ENCODE measurements around the gene GREM1. TPM values are rescaled to one million over a fixed set of nuclear protein-coding genes. Genes with fewer than 3 reads are reported as not detected.

GREM1 gene
- total and polyA plus RNA-seq, 2 of the 4 experiments (the other 2 are of a cell fraction): 848 to 852 TPM

DNA sequence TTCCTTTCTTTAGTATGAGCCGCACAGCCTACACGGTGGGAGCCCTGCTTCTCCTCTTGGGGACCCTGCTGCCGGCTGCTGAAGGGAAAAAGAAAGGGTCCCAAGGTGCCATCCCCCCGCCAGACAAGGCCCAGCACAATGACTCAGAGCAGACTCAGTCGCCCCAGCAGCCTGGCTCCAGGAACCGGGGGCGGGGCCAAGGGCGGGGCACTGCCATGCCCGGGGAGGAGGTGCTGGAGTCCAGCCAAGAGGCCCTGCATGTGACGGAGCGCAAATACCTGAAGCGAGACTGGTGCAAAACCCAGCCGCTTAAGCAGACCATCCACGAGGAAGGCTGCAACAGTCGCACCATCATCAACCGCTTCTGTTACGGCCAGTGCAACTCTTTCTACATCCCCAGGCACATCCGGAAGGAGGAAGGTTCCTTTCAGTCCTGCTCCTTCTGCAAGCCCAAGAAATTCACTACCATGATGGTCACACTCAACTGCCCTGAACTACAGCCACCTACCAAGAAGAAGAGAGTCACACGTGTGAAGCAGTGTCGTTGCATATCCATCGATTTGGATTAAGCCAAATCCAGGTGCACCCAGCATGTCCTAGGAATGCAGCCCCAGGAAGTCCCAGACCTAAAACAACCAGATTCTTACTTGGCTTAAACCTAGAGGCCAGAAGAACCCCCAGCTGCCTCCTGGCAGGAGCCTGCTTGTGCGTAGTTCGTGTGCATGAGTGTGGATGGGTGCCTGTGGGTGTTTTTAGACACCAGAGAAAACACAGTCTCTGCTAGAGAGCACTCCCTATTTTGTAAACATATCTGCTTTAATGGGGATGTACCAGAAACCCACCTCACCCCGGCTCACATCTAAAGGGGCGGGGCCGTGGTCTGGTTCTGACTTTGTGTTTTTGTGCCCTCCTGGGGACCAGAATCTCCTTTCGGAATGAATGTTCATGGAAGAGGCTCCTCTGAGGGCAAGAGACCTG, 13.2 kb downstream of the GREM1 start:
- Histone ChIP-seq H2BK15ac (ENCODE audit: low read depth, low read length) (no peak overlapping the region), H3K56ac (ENCODE audit: extremely low read depth, insufficient read depth, low read length) (no peak overlapping the region), H4K20me1 (ENCODE audit: insufficient read depth, low read length) (peaks cover 62% of the 10 kb centered on the region), H3K9me1 (ENCODE audit: insufficient read depth, low read length) (peaks cover 17% of the 10 kb centered on the region), H2AFZ (replicated peaks; ENCODE audit: low read length, poor library complexity) (peak overlapping the region; percentile 45), H3K9ac (ENCODE audit: low read depth, low read length) (no peak overlapping the region), H2BK5ac (ENCODE audit: low read depth, low read length, poor library complexity, severe bottlenecking) (peak overlapping the region; percentile 71), H2BK20ac (ENCODE audit: low read depth, low read length) (0 out of 2 replicates have a peak overlapping the region, but pooled peaks have one; percentile 3), H3K14ac (replicated peaks; ENCODE audit: low read depth, low read length) (peak overlapping the region; percentile 79), H4K91ac (ENCODE audit: insufficient read depth, low read depth, low read length) (peak overlapping the region; percentile 10; the same call in 1 of the 2 replicates), H3K4me2 (ENCODE audit: low read depth, low read length) (no peak overlapping the region), H3K79me1 (ENCODE audit: low read depth in 1 of 2, low read length in 2 of 2) (peaks cover 27 to 50% of the 10 kb centered on the region in 2 experiments), H2AK5ac (ENCODE audit: low read depth, low read length) (peak overlapping the region; percentile 69), H3K27ac (ENCODE audit: insufficient read depth, low read length) (no peak overlapping the region), H3K4me3 (ENCODE audit: insufficient read depth, low read depth, low read length) (no peak overlapping the region), H4K5ac (ENCODE audit: low read depth, low read length) (peak overlapping the region; percentile 13; the same call in 1 of the 2 replicates), H3K4me1 (ENCODE audit: control insufficient read depth, insufficient read depth, low read length) (peaks cover 5% of the 10 kb centered on the region), H2AK9ac (replicated peaks; ENCODE audit: low read depth, low read length, poor library complexity) (peak overlapping the region; percentile 74), H4K8ac (ENCODE audit: low read depth in 2 of 2, low read length in 2 of 2) (peak overlapping the region; percentile 25 to 29; a peak in 3 of 4 replicates), H3K36me3 (ENCODE audit: control insufficient read depth, insufficient read depth, low read length) (peaks cover 58% of the 10 kb centered on the region), H3K4ac (ENCODE audit: low read depth, low read length) (peak overlapping the region; percentile 67), H3K23ac (ENCODE audit: low read depth, low read length) (peak overlapping the region; percentile 77), H3K18ac (ENCODE audit: low read depth, low read length) (peak overlapping the region; percentile 8; the same call in 1 of the 2 replicates), H3K9me3 (ENCODE audit: control insufficient read depth, insufficient read depth, low read length) (no peaks in the 10 kb centered on the region), H3K27me3 (ENCODE audit: control insufficient read depth, insufficient read depth, low read length) (no peaks in the 10 kb centered on the region), H2BK120ac (ENCODE audit: low read depth, low read length) (peak overlapping the region; percentile 13; the same call in 1 of the 2 replicates)
- intact Hi-C loops (cut with micrococcal nuclease) (no loop called here), dilution Hi-C loops (cut with HindIII; ENCODE audit: low sequenced_read_pairs, unreplicated experiment) (no loop called here), in situ Hi-C loops (cut with MboI; ENCODE audit: low sequenced_read_pairs) (no loop called here)
- DNase-seq (no peak), ATAC-seq (ENCODE audit: low read depth) (peak; percentile 44)
- ChIA-PET CTCF (no interaction called here), POLR2A (ENCODE audit: unreplicated experiment) (no interaction called here)
- TF ChIP-seq RFX5 (IDR thresholded peaks at IDR 0.05; ENCODE audit: low read depth, low read length) (no peak), MAZ (IDR thresholded peaks at IDR 0.05; ENCODE audit: borderline replicate concordance, low read depth, low read length) (peak; percentile 41; the same call in 1 of the 2 replicates), MAFK (IDR thresholded peaks at IDR 0.05; ENCODE audit: low read depth, low read length) (no peak), POLR2A (IDR thresholded peaks at IDR 0.05; ENCODE audit: low read depth, low read length) (peak; percentile 8), CTCF (conservative IDR thresholded peaks at IDR 0.05; ENCODE audit: low read depth, low read length) (no peak)
- TF ChIP-seq, protein P1, sequence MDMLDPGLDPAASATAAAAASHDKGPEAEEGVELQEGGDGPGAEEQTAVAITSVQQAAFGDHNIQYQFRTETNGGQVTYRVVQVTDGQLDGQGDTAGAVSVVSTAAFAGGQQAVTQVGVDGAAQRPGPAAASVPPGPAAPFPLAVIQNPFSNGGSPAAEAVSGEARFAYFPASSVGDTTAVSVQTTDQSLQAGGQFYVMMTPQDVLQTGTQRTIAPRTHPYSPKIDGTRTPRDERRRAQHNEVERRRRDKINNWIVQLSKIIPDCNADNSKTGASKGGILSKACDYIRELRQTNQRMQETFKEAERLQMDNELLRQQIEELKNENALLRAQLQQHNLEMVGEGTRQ (IDR thresholded peaks at IDR 0.05; ENCODE audit: low read depth, low read length): 0 out of 2 replicates have a peak, but pooled peaks have one; percentile 2
- BruUV-seq (replicated peaks): no TSS peak
- 75% methylated on average over 4 of the region's 27 CpGs; no CpG with 5 or more reads in 1 of the 2 experiments for WGBS, 2 experiments (ENCODE audit: extremely low coverage in 2 of 2, insufficient read length in 1 of 2)
